GM18517 (cell line): ENCODE measurements around the gene PARP15.
A peak's percentile ranks its signal among the peaks of the same experiment; 100 is the strongest.

Experiments
- ATAC-seq: cut with Tn5 transposase; IDR thresholded peaks from one replicate; pipeline ENCODE4 v1.9.1; 2021; ENCODE audit warnings: mild to moderate bottlenecking, moderate library complexity; ENCODE audit not compliant: unreplicated experiment

Gene PARP15

GRCh38 chr3:122662505-122662904, 85.1 kb downstream of the PARP15 start:
- ATAC-seq = no peak

GRCh38 chr3:122665226-122665786, 87.9 kb downstream of the PARP15 start:
- no peak for ATAC-seq

- ATAC-seq = no peak
Measured at GRCh38 chr3:122665881-122666280, 88.4 kb downstream of the PARP15 start.

- ATAC-seq = peak; percentile 86
Measured at GRCh38 chr3:122668930-122669730, 91.7 kb downstream of the PARP15 start.

GRCh38 chr3:122671553-122671952, 94.1 kb downstream of the PARP15 start:
- ATAC-seq = no peak

GRCh38 chr3:122674339-122674738, 96.9 kb downstream of the PARP15 start:
- no peak for ATAC-seq

- ATAC-seq = no peak
Measured at GRCh38 chr3:122676759-122677158, 99.3 kb downstream of the PARP15 start.

GRCh38 chr3:122677216-122677615, 99.8 kb downstream of the PARP15 start:
- no peak for ATAC-seq

GRCh38 chr3:122678506-122678905, 101.1 kb downstream of the PARP15 start:
- ATAC-seq = no peak

GRCh38 chr3:122679085-122679881, 101.8 kb downstream of the PARP15 start:
- ATAC-seq = peak; percentile 43

- peak; percentile 9 for ATAC-seq
Measured at GRCh38 chr3:122679882-122680474, 102.5 kb downstream of the PARP15 start.

GRCh38 chr3:122680475-122681283, 103.2 kb downstream of the PARP15 start, which contains the start of gene PARP14:
TSS of gene PARP14 (plus strand) at chr3:122680839. CDS start at chr3:122680884, 45 bp downstream.
- ATAC-seq = peak; percentile 35

- no peak for ATAC-seq
Measured at GRCh38 chr3:122681284-122681973, 104.0 kb downstream of the PARP15 start.

GRCh38 chr3:122681974-122682409, 104.5 kb downstream of the PARP15 start:
- no peak for ATAC-seq

- ATAC-seq = peak; percentile 24
Measured at GRCh38 chr3:122682778-122683411, 105.4 kb downstream of the PARP15 start.

- ATAC-seq = no peak
Measured at GRCh38 chr3:122687298-122687697, 109.8 kb downstream of the PARP15 start.
